Right forelimb (tissue), 1 donor: ENCODE measurements around the gene SLC26A11.
"Not testable (repeated sequence)": the region's sequence is repeated elsewhere in the genome, so short reads cannot be mapped to it uniquely, and the experiment has no call there.

Experiments used
- DNase-seq: peaks from one replicate; pipeline ENCODE4 v3.0.0-alpha.2; 2018

Gene SLC26A11

GRCh38 chr17:80196652-80197051 is 23.6 kb upstream of the SLC26A11 start:
- no peak for DNase-seq

GRCh38 chr17:80198144-80198661 is 22.0 kb upstream of the SLC26A11 start:
- no peak for DNase-seq

GRCh38 chr17:80199295-80199694 is 20.9 kb upstream of the SLC26A11 start:
- DNase-seq: not testable (repeated sequence)

GRCh38 chr17:80201446-80201845 is 18.8 kb upstream of the SLC26A11 start:
- no peak for DNase-seq

- no peak for DNase-seq
Measured at GRCh38 chr17:80202197-80202596, 18.0 kb upstream of the SLC26A11 start.

GRCh38 chr17:80203471-80203963 is 16.7 kb upstream of the SLC26A11 start:
- no peak for DNase-seq

- no peak for DNase-seq
Measured at GRCh38 chr17:80204626-80205468, 15.4 kb upstream of the SLC26A11 start.

- no peak for DNase-seq
Measured at GRCh38 chr17:80205811-80206210, 14.4 kb upstream of the SLC26A11 start.

- DNase-seq: no peak
Measured at GRCh38 chr17:80208050-80208449, 12.2 kb upstream of the SLC26A11 start.

- no peak for DNase-seq
Measured at GRCh38 chr17:80209765-80210164, 10.5 kb upstream of the SLC26A11 start.

GRCh38 chr17:80210348-80211108 is 9.7 kb upstream of the SLC26A11 start:
- no peak for DNase-seq

- DNase-seq: no peak
Measured at GRCh38 chr17:80212109-80212508, 8.1 kb upstream of the SLC26A11 start.

GRCh38 chr17:80212511-80212910 is 7.7 kb upstream of the SLC26A11 start:
- no peak for DNase-seq

GRCh38 chr17:80212962-80213642 is 7.1 kb upstream of the SLC26A11 start:
- DNase-seq: no peak

GRCh38 chr17:80213643-80213975 is 6.6 kb upstream of the SLC26A11 start:
- no peak for DNase-seq

GRCh38 chr17:80214012-80214877 is 6.0 kb upstream of the SLC26A11 start:
- DNase-seq: no peak

- DNase-seq: no peak
Measured at GRCh38 chr17:80214878-80215210, 5.4 kb upstream of the SLC26A11 start.

GRCh38 chr17:80216473-80217456 is 3.5 kb upstream of the SLC26A11 start:
- DNase-seq: no peak

GRCh38 chr17:80217703-80218362 is 2.4 kb upstream of the SLC26A11 start:
- no peak for DNase-seq

GRCh38 chr17:80218391-80218790 is 1.8 kb upstream of the SLC26A11 start:
- DNase-seq: no peak
